Suprapubic skin (tissue), 4 donors: ENCODE measurements around the gene PUS3. TPM values are rescaled to one million over a fixed set of nuclear protein-coding genes. Genes with fewer than 3 reads are reported as not detected.

ENCODE experiments used
- DNase-seq, 2 donors: peaks; one replicate each; pipeline ENCODE4 v3.0.0-alpha.2; 2019; ENCODE audit warnings: low spot score in 2 of 2
- H3K27ac ChIP-seq: fragments of 200-600 bp; sonication (generic); one replicate; pipeline ENCODE4 v1.5.1; 2019
- H3K27me3 ChIP-seq: fragments of 200-600 bp; sonication (generic); one replicate; pipeline ENCODE4 v1.5.1; 2019
- H3K36me3 ChIP-seq: fragments of 200-600 bp; sonication (generic); one replicate; pipeline ENCODE4 v1.5.1; 2019
- H3K4me1 ChIP-seq: fragments of 200-600 bp; sonication (generic); one replicate; pipeline ENCODE4 v1.5.1; 2019
- H3K4me3 ChIP-seq: fragments of 200-600 bp; sonication (generic); one replicate; pipeline ENCODE4 v1.5.1; 2019; ENCODE audit warnings: mild to moderate bottlenecking
- H3K9me3 ChIP-seq: fragments of 200-600 bp; sonication (generic); one replicate; pipeline ENCODE4 v1.5.1; 2019
- CTCF ChIP-seq, 2 donors: fragments of 200-600 bp in 1 of 2; fragments of 450-650 bp in 1 of 2; sonication (generic) in 1 of 2; IDR thresholded peaks; one replicate each; pipeline ENCODE4 v1.5.1; 2016 to 2019; ENCODE audit warnings: antibody characterized with exemption in 2 of 2, mild to moderate bottlenecking in 1 of 2, moderate library complexity in 1 of 2
- EP300 ChIP-seq: sonication (generic); formaldehyde crosslinking; IDR thresholded peaks from one replicate; pipeline ENCODE4 v1.6.1; 2017; ENCODE audit warnings: antibody characterized with exemption
- POLR2A ChIP-seq, 2 donors: fragments of 450-650 bp; IDR thresholded peaks; one replicate each; pipeline ENCODE4 v1.6.1; 2017; ENCODE audit warnings: antibody characterized with exemption in 2 of 2, mild to moderate bottlenecking in 2 of 2, moderate library complexity in 2 of 2
- POLR2AphosphoS5 ChIP-seq, 3 donors: sonication (generic); formaldehyde crosslinking; IDR thresholded peaks; one replicate each; pipeline ENCODE4 v1.6.1; 2017; ENCODE audit warnings: antibody characterized with exemption in 3 of 3
- WGBS: methylation state at CpG from one replicate; pipeline ENCODE4 v1.1.5; 2018; 5-methylcytosine and 5-hydroxymethylcytosine counted together
- total RNA-seq, 4 donors: library from RNA; depleted of rRNA; stranded (reverse); fragments of >200 nt; gene quantifications; one replicate each; pipeline ENCODE4 v1.1.0, GENCODE V29; 2016

PUS3 gene
- total RNA-seq, 4 donors from 2014 or later = 6.0 to 14.9 (median 10.6) TPM

GRCh38 chr11:125946712-125947418 lies 43.9 kb upstream of the PUS3 start:
- 89% methylated on average over 9 of the region's 14 CpGs for WGBS
- no peak for TF ChIP-seq POLR2A (IDR thresholded peaks at IDR 0.05)
- no peak for TF ChIP-seq CTCF (IDR thresholded peaks at IDR 0.05)
- no peak for TF ChIP-seq EP300
- TF ChIP-seq POLR2AphosphoS5 (IDR thresholded peaks at IDR 0.05) = no peak
- DNase-seq = no peak

GRCh38 chr11:125945797-125946520 lies 43.0 kb upstream of the PUS3 start, which contains the start of gene VSIG10L2:
Gene VSIG10L2, plus strand, starts transcription at chr11:125946044. Its CDS starts 12 bp downstream, at chr11:125946056.
- no peaks in the 10 kb centered on the region for H3K36me3 ChIP-seq
- no peaks in the 10 kb centered on the region for H3K9me3 ChIP-seq
- H3K27ac ChIP-seq = no peak within 1 kb of the TSS
- H3K4me1 ChIP-seq = peaks cover 5% of the 10 kb centered on the region
- no peaks in the 10 kb centered on the region for H3K27me3 ChIP-seq
- WGBS = 76% methylated on average over 8 of the region's 8 CpGs
- TF ChIP-seq EP300 = no peak
- no peak for TF ChIP-seq POLR2A (IDR thresholded peaks at IDR 0.05)
- TF ChIP-seq CTCF (IDR thresholded peaks at IDR 0.05) = no peak
- no peak for TF ChIP-seq POLR2AphosphoS5 (IDR thresholded peaks at IDR 0.05)
- no peak within 1 kb of the TSS for H3K4me3 ChIP-seq
- no peak for DNase-seq

More at GRCh38 chr11:125946712-125947418, 43.9 kb upstream of the PUS3 start:
- Histone ChIP-seq H3K27me3 (no peaks in the 10 kb centered on the region), H3K9me3 (no peaks in the 10 kb centered on the region), H3K36me3 (no peaks in the 10 kb centered on the region), H3K4me3 (no peak overlapping the region), H3K27ac (no peak overlapping the region), H3K4me1 (peaks cover 14% of the 10 kb centered on the region)

- H3K4me3 ChIP-seq = no peak overlapping the region
- DNase-seq = peak in 1 of 2 donors; percentile 28
- H3K4me1 ChIP-seq = no peaks in the 10 kb centered on the region
- no peaks in the 10 kb centered on the region for H3K36me3 ChIP-seq
- H3K9me3 ChIP-seq = no peaks in the 10 kb centered on the region
- H3K27ac ChIP-seq = no peak overlapping the region
- H3K27me3 ChIP-seq = no peaks in the 10 kb centered on the region
- no peak for TF ChIP-seq POLR2A (IDR thresholded peaks at IDR 0.05)
- TF ChIP-seq EP300 = no peak
- no peak for TF ChIP-seq CTCF (IDR thresholded peaks at IDR 0.05)
- no peak for TF ChIP-seq POLR2AphosphoS5 (IDR thresholded peaks at IDR 0.05)
- WGBS = 78% methylated on average over 15 of the region's 15 CpGs
Observed at GRCh38 chr11:125945011-125945796, 42.2 kb upstream of the PUS3 start.

GRCh38 chr11:125944350-125945010 lies 41.5 kb upstream of the PUS3 start:
- H3K36me3 ChIP-seq = no peaks in the 10 kb centered on the region
- 95% methylated on average over 11 of the region's 13 CpGs for WGBS
- peak in 1 of 2 donors; percentile 44 for DNase-seq
- TF ChIP-seq POLR2AphosphoS5 (IDR thresholded peaks at IDR 0.05) = no peak
- TF ChIP-seq EP300 = no peak
- no peak for TF ChIP-seq CTCF (IDR thresholded peaks at IDR 0.05)
- H3K4me3 ChIP-seq = no peak overlapping the region
- no peaks in the 10 kb centered on the region for H3K27me3 ChIP-seq
- no peaks in the 10 kb centered on the region for H3K9me3 ChIP-seq
- no peak overlapping the region for H3K27ac ChIP-seq
- H3K4me1 ChIP-seq = no peaks in the 10 kb centered on the region
